ENCODE results near the gene MYL12A.

DNA sequence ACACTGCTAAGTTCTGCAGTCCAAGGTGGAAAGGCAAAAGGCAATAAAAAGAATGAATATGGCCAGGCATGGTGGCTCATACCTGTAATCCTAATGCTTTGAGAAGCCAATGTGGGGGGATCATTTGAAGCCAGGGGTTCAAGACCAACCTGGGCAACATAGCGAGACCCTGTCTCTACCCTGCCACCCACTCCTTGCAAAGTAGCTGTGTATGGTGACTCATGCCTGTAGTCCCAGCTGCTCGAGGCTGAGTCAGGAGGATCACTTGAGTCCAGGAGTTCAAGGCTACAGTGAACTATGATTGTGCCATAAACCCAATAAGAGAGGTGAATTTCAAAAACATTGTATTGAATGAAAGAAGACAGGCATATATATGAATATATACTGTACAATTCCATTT lies 16.8 kb downstream of the MYL12A start:
- TF ChIP-seq CTCF (IDR thresholded peaks at IDR 0.05) (no peak), POLR2A (IDR thresholded peaks at IDR 0.05) (no peak)

All from body of pancreas (tissue), 4 donors.